NCI-H2196 treated with DMSO at 0.1 percent for 48 hours (cell line): Measurements from ENCODE around the gene UGT2B11.
"Not testable (repeated sequence)": the region's sequence is repeated elsewhere in the genome, so short reads cannot be mapped to it uniquely, and the experiment has no call there.

Experiments
- DNase-seq: peaks from one replicate; lab custom pipeline; 2025; ENCODE audit not compliant: unreplicated experiment; lab: John Stamatoyannopoulos, UW

The UGT2B11 gene

DNA sequence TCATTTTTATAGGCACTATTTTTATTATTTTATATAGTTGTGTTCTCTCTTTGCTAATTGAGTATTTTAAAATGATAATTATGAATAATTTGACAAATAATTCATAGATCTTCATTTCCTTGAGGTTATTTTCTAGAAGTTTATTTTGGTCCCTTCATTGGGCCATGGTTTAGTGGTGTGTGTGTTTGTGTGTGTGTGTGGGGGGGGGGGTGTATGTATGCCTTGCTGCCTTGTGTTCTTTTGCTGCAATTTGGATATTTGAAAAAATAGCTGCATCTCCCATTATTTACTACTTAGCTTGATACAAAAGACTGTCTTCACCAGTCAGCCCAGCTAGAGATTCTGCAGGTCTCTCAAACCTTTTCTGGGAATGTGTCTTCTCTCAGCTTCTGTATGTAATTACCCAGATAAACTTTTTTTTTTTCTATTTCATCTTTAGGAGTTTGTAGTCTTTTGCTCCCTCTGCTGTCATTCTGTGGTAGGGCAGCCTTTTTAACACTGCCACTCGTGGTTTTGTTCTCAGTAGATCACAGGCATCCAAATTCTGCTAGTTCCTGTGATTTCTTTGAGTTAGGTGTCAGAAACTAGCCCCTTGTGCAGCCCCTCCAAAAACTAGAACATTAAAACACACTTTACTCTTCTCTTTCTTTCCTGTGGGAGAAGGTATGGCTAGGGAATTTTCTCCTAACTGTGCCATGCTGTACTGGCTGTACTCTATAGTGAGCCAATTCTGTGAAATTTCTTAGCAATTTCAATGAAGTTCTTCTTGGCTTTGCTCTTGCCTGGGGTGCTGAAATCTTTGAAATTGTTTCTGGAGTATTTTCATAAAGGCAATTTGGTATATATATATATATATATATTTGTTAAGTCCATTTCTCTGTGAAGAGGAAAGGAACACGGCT is 44.1 kb downstream of the UGT2B11 start:
- not testable (repeated sequence) for DNase-seq

GRCh38 chr4:69169171-69169570 is 45.4 kb downstream of the UGT2B11 start:
- DNase-seq: not testable (repeated sequence)

DNA sequence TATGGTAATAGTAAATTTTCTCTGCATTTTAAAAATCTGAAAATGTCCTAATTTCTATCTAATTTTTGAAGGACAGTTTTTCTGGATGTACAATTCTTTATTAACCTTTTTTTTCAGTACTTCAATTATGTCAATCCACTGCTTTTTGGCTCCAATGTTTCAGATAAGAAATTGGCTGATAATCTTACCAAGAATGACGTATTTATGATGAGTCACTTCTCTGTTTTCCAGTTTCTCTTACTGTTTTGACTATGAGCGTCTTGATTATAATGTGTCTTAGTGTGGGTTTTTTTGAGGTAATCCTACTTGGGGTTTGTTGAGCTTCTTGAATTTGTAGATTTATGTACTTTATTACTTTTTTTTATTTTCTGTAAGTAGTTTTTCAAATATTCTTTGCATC is 47.2 kb downstream of the UGT2B11 start:
- DNase-seq: no peak

GRCh38 chr4:69166376-69166775 is 48.2 kb downstream of the UGT2B11 start:
- DNase-seq: not testable (repeated sequence)

- DNase-seq: not testable (repeated sequence)
Observed at GRCh38 chr4:69165707-69166106, 48.8 kb downstream of the UGT2B11 start.

DNA sequence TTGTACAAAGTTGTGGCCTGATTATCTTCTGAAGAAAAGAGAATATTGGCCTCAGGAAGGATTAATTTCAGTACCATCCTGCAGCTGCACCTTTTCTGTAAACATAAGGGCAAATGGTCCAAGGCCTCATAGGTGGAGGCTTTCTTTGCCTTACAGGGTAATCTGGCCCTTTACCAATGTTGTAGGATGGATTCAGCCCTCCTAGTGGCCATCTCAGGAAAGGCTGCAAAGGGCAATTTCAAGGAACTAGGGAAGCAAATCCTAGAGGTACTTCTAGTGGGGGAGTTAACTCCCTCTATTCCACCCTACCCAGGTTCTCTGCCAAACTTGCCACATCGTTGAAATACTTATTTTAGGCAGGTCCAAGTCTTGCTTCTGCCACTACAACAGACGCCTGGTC is 57.6 kb downstream of the UGT2B11 start:
- no peak for DNase-seq

GRCh38 chr4:69154021-69154420 is 60.5 kb downstream of the UGT2B11 start:
- no peak for DNase-seq
